Measurements from ENCODE around the gene GPR146.
"Not testable (repeated sequence)": the region's sequence is repeated elsewhere in the genome, so short reads cannot be mapped to it uniquely, and the experiment has no call there.

GPR146 gene

GRCh38 chr7:1044189-1045068 is at the start of gene GPR146:
TSS of gene GPR146 (plus strand) at chr7:1044546. CDS start at chr7:1057516, 12,970 bp downstream.
- peak; percentile 93 for DNase-seq

- DNase-seq: no peak
Measured at GRCh38 chr7:994592-995308, 49.6 kb upstream of the GPR146 start.

DNA sequence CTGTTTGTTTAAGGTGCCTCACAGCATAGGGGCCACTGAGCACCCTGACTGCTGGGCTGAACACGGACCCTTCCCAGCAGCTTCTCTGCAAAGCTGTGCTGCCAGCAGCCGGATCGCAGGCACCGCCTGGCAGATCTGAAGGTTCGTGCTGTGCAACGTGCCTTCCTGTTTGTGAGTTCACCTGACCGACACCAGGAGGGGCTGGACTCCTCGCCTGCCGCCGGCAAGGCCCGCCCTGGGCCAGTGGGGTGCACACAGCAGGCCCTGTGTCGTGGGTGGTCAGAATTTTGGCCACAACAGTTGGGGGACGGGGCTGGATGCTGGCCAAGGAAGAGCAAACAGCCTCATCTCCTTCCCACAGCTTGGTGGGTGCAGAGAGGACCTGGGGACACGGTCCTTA is 48.8 kb upstream of the GPR146 start:
- DNase-seq: no peak

- DNase-seq: no peak
Measured at GRCh38 chr7:996079-996872, 48.1 kb upstream of the GPR146 start.

GRCh38 chr7:997404-998395 is 46.6 kb upstream of the GPR146 start:
- no peak for DNase-seq

GRCh38 chr7:999149-999879 is 45.0 kb upstream of the GPR146 start:
- no peak for DNase-seq

DNA sequence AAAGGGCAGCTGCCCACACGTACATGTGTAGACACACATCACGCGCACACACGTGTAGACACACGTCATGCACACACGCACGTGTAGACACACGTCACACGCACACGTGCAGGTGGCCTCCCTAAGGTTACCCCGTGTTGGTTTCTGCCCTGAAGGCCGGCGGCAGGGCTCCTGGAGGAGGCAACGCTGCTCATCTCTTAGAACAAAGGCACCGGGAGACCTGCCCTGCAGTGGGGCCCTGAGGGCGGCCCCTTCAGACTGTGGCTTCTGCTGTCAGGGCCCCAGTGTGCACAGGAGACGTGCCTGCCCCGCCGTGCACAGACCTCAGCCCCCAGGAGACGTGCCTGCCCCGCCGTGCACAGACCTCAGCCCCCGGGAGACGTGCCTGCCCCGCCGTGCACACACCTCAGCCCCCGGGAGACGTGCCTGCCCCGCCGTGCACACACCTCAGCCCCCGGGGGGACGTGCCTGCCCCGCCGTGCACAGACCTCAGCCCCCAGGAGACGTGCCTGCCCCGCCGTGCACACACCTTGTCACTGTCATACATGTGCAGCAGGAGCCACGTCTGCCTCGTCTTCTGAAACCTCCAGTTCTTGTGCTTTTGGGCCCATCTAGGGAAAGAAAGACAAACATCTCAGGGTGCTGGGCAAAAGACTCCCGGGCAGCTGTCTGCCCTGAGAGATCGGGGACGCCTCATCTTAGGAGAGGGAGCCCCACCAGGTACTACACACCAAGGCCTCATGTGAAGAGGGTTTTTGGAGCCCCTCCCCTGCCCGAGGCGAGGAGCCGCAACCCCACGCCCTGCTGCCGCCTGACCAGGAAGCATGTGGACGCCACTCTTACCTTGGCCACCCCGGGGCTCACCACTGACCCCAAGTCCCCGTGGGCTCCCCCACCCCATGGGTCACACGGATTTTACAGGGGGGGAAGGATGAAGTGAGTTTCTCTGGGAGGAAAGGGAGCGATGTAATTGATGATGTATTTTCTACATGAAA is 44.1 kb upstream of the GPR146 start:
- no peak for DNase-seq

GRCh38 chr7:1001069-1001770 is 43.1 kb upstream of the GPR146 start:
- not testable (repeated sequence) for DNase-seq

DNA sequence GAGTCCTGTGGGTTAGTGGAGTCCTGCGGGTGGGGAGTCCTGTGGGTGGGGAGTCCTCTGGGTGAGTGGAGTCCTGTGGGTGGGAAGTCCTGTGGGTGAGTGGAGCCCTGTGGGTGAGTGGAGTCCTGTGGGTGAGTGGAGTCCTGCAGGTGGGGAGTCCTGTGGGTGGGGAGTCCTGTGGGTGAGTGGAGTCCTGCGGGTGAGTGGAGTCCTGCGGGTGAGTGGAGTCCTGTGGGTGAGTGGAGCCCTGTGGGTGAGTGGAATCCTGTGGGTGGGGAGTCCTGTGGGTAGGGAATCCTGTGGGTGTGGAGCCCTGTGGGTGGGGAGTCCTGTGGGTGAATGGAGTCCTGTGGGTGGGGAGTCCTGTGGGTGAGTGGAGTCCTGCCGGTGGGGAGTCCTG is 42.3 kb upstream of the GPR146 start:
- DNase-seq: not testable (repeated sequence)

- not testable (repeated sequence) for DNase-seq
Measured at GRCh38 chr7:1002445-1002844, 41.9 kb upstream of the GPR146 start.

GRCh38 chr7:1004018-1004852 is 40.1 kb upstream of the GPR146 start:
- DNase-seq: no peak

DNA sequence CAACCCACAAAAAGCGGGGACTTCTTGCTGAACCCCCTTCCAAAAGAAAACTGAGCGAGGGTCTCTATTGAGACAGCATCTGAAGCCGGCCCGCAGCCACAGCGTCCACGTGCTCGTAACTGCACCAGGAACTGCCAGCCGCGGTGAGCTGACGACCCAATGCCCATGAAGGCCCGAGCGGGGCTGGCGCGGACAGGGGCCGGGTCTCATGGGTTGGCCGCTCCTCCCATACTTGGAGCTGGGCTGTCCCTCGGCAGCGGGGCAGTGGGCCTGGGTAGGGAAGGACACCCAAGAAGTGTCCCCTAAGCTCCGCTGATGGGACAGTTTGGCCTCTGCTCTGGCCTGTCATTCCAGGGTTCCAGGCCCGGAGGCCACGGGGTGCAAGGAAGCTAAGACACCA is 39.0 kb upstream of the GPR146 start:
- DNase-seq: no peak

DNA sequence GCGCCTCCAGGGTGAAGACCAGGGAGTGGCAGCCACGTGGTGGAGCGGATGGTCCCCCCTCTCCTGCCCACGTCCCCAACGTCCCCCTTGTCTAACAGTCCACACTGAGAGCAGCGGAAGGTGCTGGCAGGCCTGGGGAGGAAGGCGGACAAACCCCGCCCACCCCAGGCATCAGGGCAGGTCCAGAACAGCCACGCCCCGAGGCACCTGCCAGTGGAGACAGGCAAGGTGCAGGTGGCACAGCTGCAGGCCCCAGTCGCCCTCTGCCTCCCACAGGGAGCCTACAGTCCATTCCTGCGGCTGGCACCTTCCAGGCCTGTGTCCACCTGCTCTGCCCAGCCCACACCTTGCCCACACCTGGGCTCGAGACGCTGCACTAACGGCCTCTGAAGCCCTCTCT is 36.4 kb upstream of the GPR146 start:
- no peak for DNase-seq

DNA sequence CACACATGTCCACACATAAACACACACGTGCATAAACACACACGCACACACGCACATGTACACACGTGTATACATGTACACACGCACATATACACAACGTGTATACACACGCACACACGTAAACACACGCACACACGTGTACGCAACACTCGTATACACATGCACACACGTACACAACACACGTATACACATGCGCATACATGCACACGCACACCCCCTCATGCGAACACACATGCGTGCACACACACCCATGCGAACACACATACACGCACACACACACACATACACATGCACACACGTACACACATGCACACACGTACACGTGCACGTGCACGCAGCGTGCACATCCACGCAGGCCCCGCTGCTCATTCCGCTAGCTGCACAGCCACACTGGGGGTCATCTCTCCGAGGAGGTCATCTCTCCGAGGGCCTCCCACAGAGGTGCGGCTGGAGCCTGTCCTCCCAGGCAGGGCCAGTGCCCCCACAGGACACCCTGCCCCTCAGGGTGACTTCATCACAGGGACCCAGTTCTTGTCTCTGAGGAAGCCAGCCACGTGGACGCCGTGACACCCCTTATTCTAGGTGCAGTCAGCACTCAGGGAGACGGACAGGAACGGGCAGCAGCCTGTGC is 35.5 kb upstream of the GPR146 start:
- DNase-seq: no peak

DNA sequence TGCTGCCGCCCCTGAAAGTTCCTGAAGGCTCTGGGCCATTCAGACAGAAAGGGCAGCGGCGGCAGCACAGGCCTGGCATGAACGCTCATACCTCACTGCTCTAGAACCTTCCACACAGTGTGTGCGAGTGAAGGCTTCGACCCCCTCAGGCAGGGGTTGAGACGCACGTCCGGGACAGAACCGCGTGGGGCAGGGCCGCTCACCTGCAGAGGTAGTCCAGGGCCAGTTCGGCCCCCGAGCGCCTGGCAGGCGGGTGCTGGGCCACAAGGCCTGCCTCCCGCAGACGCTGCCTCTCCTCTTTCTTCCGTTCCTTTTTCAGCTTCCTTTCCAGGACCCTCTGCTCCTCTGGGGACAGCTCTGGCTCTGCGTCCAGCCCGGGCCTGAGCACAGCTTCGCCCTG is 34.6 kb upstream of the GPR146 start:
- no peak for DNase-seq

GRCh38 chr7:1010226-1010625 is 34.1 kb upstream of the GPR146 start:
- no peak for DNase-seq

DNA sequence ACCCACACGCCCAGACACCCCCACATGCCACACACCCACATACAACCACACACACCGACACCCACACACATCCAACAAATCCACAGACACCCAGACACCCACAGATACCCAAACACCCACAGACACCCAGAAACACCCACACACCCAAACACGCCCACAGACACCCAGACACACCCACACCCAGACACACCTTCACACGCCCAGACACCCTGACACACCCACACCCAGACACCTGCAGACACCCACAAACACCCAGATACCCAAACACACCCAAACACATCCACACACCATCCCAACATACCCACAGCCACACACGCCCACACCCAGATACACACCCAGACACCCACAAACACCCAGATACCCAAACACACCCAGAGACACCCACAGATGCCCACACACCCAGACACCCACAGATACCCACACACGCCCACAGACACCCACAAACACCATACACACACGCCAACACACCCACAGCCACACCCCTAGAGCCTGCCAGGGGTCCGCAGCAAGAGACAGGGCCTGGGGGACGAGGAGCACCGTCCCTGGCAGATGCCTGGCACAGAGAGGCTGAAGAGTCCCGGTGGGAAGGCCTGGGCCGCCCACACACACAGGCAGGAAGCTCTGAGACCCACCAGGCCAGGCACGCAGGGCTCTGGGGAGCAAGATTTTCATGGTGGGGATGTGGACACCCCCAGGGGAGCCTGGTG is 32.9 kb upstream of the GPR146 start:
- no peak for DNase-seq

Measured in SHP77 treated with DMSO at 0.1 percent for 48 hours (cell line).